Suprapubic skin (tissue), 4 donors: Measurements from ENCODE around the gene NEAT1.

Experiments
- EP300 ChIP-seq: sonication (generic); formaldehyde crosslinking; IDR thresholded peaks from one replicate; pipeline ENCODE4 v1.6.1; 2017; ENCODE audit warnings: antibody characterized with exemption
- POLR2A ChIP-seq, 2 donors: fragments of 450-650 bp; IDR thresholded peaks; one replicate each; pipeline ENCODE4 v1.6.1; 2017; ENCODE audit warnings: antibody characterized with exemption in 2 of 2, mild to moderate bottlenecking in 2 of 2, moderate library complexity in 2 of 2
- POLR2AphosphoS5 ChIP-seq, 3 donors: sonication (generic); formaldehyde crosslinking; IDR thresholded peaks; one replicate each; pipeline ENCODE4 v1.6.1; 2017; ENCODE audit warnings: antibody characterized with exemption in 3 of 3
- TF ChIP-seq, protein P1 (sequence below), 2 donors: fragments of 200-600 bp in 1 of 2; fragments of 450-650 bp in 1 of 2; sonication (generic) in 1 of 2; IDR thresholded peaks; one replicate each; pipeline ENCODE4 v1.5.1; 2016 to 2019; ENCODE audit warnings: antibody characterized with exemption in 2 of 2, mild to moderate bottlenecking in 1 of 2, moderate library complexity in 1 of 2

GRCh38 chr11:65448074-65448417 lies 25.4 kb downstream of the NEAT1 start:
- TF ChIP-seq, protein P1, sequence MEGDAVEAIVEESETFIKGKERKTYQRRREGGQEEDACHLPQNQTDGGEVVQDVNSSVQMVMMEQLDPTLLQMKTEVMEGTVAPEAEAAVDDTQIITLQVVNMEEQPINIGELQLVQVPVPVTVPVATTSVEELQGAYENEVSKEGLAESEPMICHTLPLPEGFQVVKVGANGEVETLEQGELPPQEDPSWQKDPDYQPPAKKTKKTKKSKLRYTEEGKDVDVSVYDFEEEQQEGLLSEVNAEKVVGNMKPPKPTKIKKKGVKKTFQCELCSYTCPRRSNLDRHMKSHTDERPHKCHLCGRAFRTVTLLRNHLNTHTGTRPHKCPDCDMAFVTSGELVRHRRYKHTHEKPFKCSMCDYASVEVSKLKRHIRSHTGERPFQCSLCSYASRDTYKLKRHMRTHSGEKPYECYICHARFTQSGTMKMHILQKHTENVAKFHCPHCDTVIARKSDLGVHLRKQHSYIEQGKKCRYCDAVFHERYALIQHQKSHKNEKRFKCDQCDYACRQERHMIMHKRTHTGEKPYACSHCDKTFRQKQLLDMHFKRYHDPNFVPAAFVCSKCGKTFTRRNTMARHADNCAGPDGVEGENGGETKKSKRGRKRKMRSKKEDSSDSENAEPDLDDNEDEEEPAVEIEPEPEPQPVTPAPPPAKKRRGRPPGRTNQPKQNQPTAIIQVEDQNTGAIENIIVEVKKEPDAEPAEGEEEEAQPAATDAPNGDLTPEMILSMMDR (IDR thresholded peaks at IDR 0.05): no peak
- TF ChIP-seq POLR2A (IDR thresholded peaks at IDR 0.05) (no peak), POLR2AphosphoS5 (IDR thresholded peaks at IDR 0.05) (no peak), EP300 (no peak)
